Stimulated activated CD4-positive, alpha-beta T cell treated with anti-CD3 and anti-CD28 coated beads, Interleukin-2, amount 100 ng/mL, for 4 hours (primary cell): ENCODE results near the gene PALLD.
A peak's percentile ranks its signal among the peaks of the same experiment; 100 is the strongest.
"Not testable (repeated sequence)": the region's sequence is repeated elsewhere in the genome, so short reads cannot be mapped to it uniquely, and the experiment has no call there.

Experiments
- DNase-seq: peaks from one replicate; pipeline ENCODE4 v3.0.0-alpha.2; 2020; ENCODE audit warnings: low read depth

The PALLD gene

GRCh38 chr4:168914095-168914494, 417.2 kb downstream of the PALLD start:
- DNase-seq, result no peak

- no peak for DNase-seq
These were observed 420.4 kb downstream of the PALLD start for GRCh38 chr4:168917138-168917779.

- DNase-seq, result no peak
These were observed 423.0 kb downstream of the PALLD start for GRCh38 chr4:168919706-168920324.

GRCh38 chr4:168920441-168921065, 423.7 kb downstream of the PALLD start:
- DNase-seq, result no peak

GRCh38 chr4:168923526-168924194, 426.8 kb downstream of the PALLD start:
- DNase-seq, result peak; percentile 33

- DNase-seq, result no peak
These were observed 427.8 kb downstream of the PALLD start for GRCh38 chr4:168924667-168925066.

- DNase-seq, result no peak
These were observed 429.1 kb downstream of the PALLD start for GRCh38 chr4:168925789-168926490.

GRCh38 chr4:168928346-168928745, 431.5 kb downstream of the PALLD start:
- DNase-seq, result no peak

GRCh38 chr4:168928875-168929274, 432.0 kb downstream of the PALLD start:
- DNase-seq, result no peak

- DNase-seq, result no peak
These were observed 433.8 kb downstream of the PALLD start for GRCh38 chr4:168930413-168931196.

GRCh38 chr4:168931215-168931650, 434.4 kb downstream of the PALLD start:
- DNase-seq, result no peak

- DNase-seq, result no peak
These were observed 435.3 kb downstream of the PALLD start for GRCh38 chr4:168932138-168932537.

- DNase-seq, result no peak
These were observed 436.6 kb downstream of the PALLD start for GRCh38 chr4:168933423-168933822.

- DNase-seq, result not testable (repeated sequence)
These were observed 440.6 kb downstream of the PALLD start for GRCh38 chr4:168937473-168937872.

- no peak for DNase-seq
These were observed 446.1 kb downstream of the PALLD start for GRCh38 chr4:168942985-168943384.

- DNase-seq, result no peak
These were observed 448.4 kb downstream of the PALLD start for GRCh38 chr4:168945291-168945690.

- DNase-seq, result not testable (repeated sequence)
These were observed 456.0 kb downstream of the PALLD start for GRCh38 chr4:168952821-168953246.

- DNase-seq, result no peak
These were observed 458.8 kb downstream of the PALLD start for GRCh38 chr4:168955674-168956073.

- no peak for DNase-seq
These were observed 463.9 kb downstream of the PALLD start for GRCh38 chr4:168960716-168961115.

- no peak for DNase-seq
These were observed 475.7 kb downstream of the PALLD start for GRCh38 chr4:168972596-168972995.
